ENCODE measurements around the gene CDC6.

Gene CDC6

DNA sequence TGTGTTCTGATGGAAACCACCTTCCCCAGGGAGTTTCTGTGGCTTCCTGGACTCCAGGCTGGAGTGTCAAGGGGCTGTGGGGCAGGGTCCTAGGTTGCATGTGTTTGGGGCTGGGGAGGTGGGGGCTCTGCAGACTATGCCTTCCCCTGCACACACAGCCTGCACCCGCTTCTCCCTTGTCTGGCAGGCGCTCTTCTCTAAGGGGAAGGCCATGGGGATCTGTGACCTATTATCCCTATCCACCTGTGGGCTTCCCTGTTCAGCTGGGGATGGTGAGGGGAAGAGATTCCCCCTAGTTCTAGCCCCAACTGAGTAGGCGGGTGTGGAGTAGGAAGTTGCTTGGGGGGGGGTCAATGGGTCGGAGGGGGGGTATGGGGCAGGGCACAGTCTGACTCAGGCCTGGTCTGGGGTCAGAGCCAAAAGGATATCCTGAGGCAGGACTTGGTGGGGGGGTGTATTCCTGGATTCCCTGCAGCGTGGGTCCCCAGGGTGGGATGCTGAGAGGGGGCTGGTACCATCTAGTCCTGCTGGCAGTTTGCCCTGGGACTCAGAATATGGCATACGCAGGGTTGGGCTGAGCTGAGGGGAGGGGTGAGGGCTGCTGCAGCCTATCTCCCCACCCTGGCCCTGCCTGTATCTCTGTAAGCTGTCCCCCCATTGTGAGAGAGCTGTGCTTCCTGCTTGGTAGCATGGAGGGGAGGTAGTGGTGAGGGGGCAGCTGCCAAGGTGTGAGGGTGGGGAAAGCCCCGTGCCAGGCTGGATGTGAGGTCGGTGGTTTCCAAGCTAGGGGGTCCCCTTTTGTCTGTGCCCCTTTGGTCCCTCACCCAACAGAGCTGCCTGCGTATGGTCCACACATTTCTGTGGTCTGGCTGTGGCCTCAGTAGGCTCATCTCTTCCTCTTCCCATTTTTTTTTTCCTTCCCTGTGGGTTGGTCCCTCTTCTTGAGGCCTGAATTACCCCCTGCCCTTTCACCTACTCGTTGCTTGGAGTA lies 36.0 kb downstream of the CDC6 start:
- peak; percentile 58 to 82 (median 78) for DNase-seq

DNA sequence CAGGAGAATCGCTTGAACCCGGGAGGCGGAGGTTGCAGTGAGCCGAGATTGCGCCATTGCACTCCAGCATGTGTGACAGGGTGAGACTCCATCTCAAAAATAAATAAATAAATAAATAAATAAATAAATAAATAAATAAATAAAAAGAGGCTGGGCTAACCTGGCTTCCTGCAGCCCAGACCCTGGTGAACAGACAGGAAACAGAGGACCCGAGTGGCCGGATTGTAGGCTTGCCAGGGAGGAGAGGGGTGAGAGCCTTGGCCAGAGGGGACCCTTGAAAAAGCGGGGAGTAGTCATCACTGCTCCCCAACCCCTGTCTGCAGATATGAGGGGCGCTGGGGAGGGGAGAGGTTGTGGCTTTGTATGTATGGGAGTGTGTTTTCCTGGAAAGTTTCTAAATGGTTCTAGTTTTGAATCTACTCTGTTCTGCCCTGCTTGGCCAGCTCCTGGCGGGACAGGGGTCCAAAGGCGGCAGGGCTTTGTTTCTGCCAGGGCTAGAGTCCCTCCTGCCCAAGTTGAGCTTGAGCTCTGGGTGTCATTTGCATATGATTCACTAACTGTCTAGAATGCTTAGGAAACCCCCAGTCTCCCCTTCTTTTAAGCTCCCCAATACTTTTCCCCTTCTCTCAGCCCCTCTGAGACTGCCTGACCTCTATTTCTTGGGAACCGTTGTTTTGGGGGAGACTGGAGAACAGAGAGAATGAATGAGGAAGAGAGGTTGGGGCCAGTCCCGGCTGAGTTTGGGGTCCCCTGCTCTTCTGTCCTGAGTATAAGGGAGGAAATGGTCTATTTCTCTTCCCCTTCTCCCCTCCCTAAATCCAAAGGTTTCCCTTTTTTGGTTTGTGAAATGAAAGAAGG lies 37.7 kb downstream of the CDC6 start:
- peak in 3 of 5 donors; percentile 39 to 60 (median 41) for DNase-seq

- DNase-seq = peak; percentile 46 to 85 (median 55)
These were observed 38.5 kb downstream of the CDC6 start for GRCh38 chr17:40326014-40326831.

GRCh38 chr17:40326832-40327199 lies 39.1 kb downstream of the CDC6 start:
- no peak for DNase-seq

DNA sequence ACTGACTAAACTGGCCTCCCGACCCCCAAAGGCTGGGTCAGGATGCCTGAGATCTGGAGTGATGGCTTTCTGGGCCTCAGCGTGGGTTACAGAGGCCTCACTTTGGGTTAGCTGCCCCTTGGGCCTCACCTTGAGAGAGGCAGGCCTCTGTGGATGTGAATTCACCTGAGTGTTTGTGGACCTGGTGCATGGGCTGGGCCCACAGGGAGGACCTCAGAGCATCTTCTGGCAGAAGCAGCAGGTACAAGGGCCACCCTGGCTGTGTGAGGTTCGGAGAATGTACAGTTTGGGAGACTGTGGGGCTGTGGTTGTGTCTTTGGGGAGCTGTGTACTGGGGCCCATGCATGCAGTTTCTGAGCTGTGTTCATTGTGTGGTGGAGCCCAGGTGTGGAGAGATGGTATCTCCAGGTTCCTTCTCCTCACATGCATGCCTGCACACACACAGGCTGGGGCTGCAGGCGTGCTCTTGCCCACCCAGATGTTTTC lies 39.6 kb downstream of the CDC6 start:
- peak in 1 of 5 donors; percentile 34 for DNase-seq

- no peak for DNase-seq
These were observed 40.2 kb downstream of the CDC6 start for GRCh38 chr17:40327735-40328385.

- no peak for DNase-seq
These were observed 40.7 kb downstream of the CDC6 start for GRCh38 chr17:40328386-40328766.

GRCh38 chr17:40329839-40330794 lies 42.4 kb downstream of the CDC6 start:
- DNase-seq = peak in 1 of 5 donors; percentile 80

GRCh38 chr17:40330850-40331470 lies 43.3 kb downstream of the CDC6 start:
- DNase-seq = no peak

GRCh38 chr17:40331743-40332641 lies 44.3 kb downstream of the CDC6 start:
- DNase-seq = no peak

GRCh38 chr17:40333781-40334448 lies 46.2 kb downstream of the CDC6 start:
- DNase-seq = no peak

- no peak for DNase-seq
These were observed 47.9 kb downstream of the CDC6 start for GRCh38 chr17:40335620-40336019.

GRCh38 chr17:40337351-40337750 lies 49.7 kb downstream of the CDC6 start:
- DNase-seq = no peak

DNA sequence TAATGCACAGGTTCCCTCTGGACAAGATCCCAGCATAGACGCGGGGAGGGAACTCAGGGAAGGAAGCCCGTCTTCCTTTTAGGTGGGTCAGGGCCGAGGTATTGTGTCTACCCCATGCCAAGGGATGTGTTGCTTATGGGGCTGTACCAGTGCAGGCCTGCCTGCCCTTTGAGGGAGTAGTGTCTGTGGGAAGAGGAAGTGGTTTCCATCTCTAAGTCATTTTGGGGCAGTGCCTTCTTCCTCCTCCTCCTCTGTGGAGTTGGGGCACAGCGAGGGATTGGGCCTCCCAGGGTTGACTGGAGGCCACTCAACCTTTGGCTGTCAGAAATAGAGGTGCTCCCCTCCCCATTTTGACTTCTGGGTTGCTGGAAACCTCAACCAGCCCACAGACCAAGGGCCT lies 50.4 kb downstream of the CDC6 start:
- peak in 1 of 5 donors; percentile 57 for DNase-seq

DNA sequence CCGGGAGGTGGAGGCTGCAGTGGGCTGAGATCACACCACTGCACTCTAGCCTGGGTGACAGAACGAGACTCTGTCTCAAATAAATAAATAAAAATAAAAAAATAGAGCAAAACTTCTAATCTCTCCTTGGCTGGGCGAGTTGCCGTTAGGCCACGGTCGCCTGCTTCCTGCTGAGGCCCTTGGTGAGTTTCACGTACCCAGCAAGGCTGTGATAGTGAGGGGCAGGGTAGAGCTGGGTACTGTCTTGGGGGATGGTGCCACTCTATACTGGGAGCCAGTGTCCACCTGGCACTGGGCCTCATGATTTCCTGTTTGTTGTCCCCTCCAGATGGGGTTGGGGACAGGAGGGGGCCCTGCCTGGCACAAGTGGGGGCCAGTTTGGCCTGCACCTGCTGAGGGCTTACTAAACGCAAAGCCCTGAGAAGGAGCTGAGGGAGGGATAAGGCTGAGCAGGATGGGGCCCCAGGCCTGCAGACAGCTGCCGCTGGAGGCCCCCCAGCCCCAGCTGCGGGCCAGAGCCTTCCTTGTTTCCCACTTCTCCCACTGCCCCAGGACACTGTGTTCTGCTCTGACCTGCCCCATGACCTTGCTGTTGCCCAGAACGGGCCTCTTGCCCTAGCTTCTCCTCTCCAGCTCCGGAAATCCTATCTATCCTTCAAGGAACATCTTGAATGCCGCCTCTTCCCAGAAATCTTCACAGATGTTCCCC lies 51.4 kb downstream of the CDC6 start:
- no peak for DNase-seq

- no peak for DNase-seq
These were observed 52.6 kb downstream of the CDC6 start for GRCh38 chr17:40340327-40340726.

DNA sequence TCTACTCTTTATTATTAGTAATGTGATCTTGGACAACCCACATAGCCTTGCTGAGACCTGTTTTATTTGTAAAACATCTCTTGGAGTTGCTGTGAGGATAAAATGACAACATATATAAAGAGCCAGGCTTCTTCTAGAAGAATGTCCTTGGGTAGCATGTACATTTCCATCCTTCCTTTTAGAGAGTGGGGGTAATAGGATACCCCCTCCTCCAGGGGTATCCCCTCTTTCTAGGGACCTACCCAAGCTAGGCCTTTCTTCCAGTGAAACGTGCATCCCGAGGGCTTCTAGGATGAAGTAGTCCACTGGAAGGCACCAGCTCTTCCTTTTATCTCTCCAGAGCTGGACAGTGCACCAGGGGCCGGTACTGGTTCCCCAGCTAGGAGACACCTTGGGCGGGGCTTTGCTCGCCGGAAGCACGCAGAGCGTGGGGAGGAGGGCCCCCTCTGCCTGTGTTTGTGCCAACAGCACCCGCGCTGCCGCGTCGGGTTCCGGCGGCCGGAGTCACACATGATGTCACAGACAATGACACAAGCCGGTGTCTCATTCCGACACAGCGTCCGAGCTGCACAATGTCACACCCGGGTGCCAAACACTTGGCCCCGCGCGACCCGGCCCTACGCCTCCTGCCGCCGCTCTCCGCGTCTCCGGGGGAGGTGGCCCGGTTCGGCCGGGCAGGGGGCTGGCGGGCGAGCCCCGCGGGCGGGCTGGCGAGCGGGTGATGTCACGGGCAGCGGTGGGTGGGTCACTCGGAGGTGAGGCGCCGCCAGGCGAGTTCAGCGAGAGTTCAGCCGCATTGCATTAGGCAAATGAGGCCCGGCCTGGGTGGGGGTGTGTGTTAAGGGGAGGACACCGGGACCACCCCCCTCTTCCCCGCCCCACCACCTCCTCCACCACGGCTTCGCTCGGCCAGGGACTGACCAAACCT lies 53.5 kb downstream of the CDC6 start:
- DNase-seq = peak; percentile 80 to 94 (median 86)
